SK-N-SH (cell line): ENCODE data around the gene SNAI1. TPM values are rescaled to one million over a fixed set of nuclear protein-coding genes. Genes with fewer than 3 reads are reported as not detected.

Experiments
- CTCF ChIA-PET: fragments of 300-600, 350-600 bp; formaldehyde crosslinking; extraction: SDS; loops from one replicate; lab custom pipeline; 2021; lab: Yijun Ruan, JAX
- POLR2A ChIA-PET: fragments of 350-600 bp; sonication (Branson Sonifier 250); formaldehyde crosslinking; extraction: SDS; loops from one replicate; lab custom pipeline; 2020; ENCODE audit warnings: antibody characterized with exemption, inconsistent platforms; lab: Yijun Ruan, JAX
- DNase-seq: peaks from one replicate; pipeline ENCODE4 v3.0.0; 2012
- H2AFZ ChIP-seq: fragments of 200-600 bp; sonication (generic); 2 replicates; pipeline ENCODE4 v1.8.1; 2016; ENCODE audit warnings: antibody characterized with exemption, mild to moderate bottlenecking, low read depth
- H3F3A ChIP-seq: fragments of 200-600 bp; sonication (generic); replicated peaks from 2 replicates; pipeline ENCODE3; 2016; ENCODE audit warnings: antibody characterized with exemption, mild to moderate bottlenecking; ENCODE audit not compliant: insufficient read depth
- H3K27ac ChIP-seq, 2 experiments: fragments of 200-500 bp in 1 of 2; fragments of 200-600 bp in 1 of 2; sonication (Bioruptor generic) in 1 of 2; sonication (generic), shearing (Covaris generic) in 1 of 2; 2 replicates each; pipeline versions ENCODE4 v1.5.1 to v1.6.1; 2014 to 2016; ENCODE audit warnings: low read depth in 2 of 2, inconsistent platforms in 1 of 2, low read length in 1 of 2, mild to moderate bottlenecking in 1 of 2, mixed read lengths in 1 of 2
- H3K27me3 ChIP-seq: fragments of 200-600 bp; sonication (generic), shearing (Covaris generic); 2 replicates; pipeline ENCODE4 v1.6.1; 2016; ENCODE audit warnings: mixed run types; ENCODE audit not compliant: insufficient read depth
- H3K36me3 ChIP-seq, 2 experiments: fragments of 200-500 bp in 1 of 2; fragments of 200-600 bp in 1 of 2; sonication (Bioruptor generic) in 1 of 2; sonication (generic) in 1 of 2; replicated peaks in 1 of 2; 2 replicates each; pipeline versions ENCODE3 to v1.5.1; 2014 to 2016; ENCODE audit warnings: low read length in 1 of 2, mild to moderate bottlenecking in 1 of 2; ENCODE audit not compliant: insufficient read depth in 2 of 2, control insufficient read depth in 1 of 2
- H3K4me1 ChIP-seq, 2 experiments: fragments of 200-500 bp in 1 of 2; fragments of 200-600 bp in 1 of 2; sonication (Bioruptor generic) in 1 of 2; sonication (generic), shearing (Covaris generic) in 1 of 2; 2 replicates each; pipeline versions ENCODE4 v1.5.1 to v1.6.1; 2014 to 2016; ENCODE audit warnings: low read depth in 1 of 2, low read length in 1 of 2, mixed run types in 1 of 2; ENCODE audit not compliant: insufficient read depth in 2 of 2, control insufficient read depth in 1 of 2
- H3K4me2 ChIP-seq: fragments of 200-600 bp; sonication (generic), shearing (Covaris generic); 2 replicates; pipeline ENCODE4 v1.6.1; 2017; ENCODE audit warnings: mixed run types
- H3K4me3 ChIP-seq, 2 experiments: fragments of 200-500 bp in 1 of 2; fragments of 200-600 bp in 1 of 2; sonication (Bioruptor generic) in 1 of 2; sonication (generic), shearing (Covaris generic) in 1 of 2; 2 replicates each; pipeline versions ENCODE4 v1.5.1 to v1.8.1; 2014 to 2016; ENCODE audit warnings: low read depth in 2 of 2, inconsistent platforms in 1 of 2, low read length in 1 of 2, mild to moderate bottlenecking in 1 of 2, mixed read lengths in 1 of 2, moderate library complexity in 1 of 2
- H3K79me2 ChIP-seq: fragments of 200-600 bp; sonication (generic); 2 replicates; pipeline ENCODE4 v1.8.1; 2017; ENCODE audit warnings: mild to moderate bottlenecking; ENCODE audit not compliant: insufficient read depth
- H3K9ac ChIP-seq: fragments of 200-600 bp; sonication (generic); 2 replicates; pipeline ENCODE4 v1.6.1; 2017; ENCODE audit warnings: mixed run types
- H3K9me2 ChIP-seq: fragments of 200-600 bp; sonication (generic); 2 replicates; pipeline ENCODE4 v1.6.1; 2017; ENCODE audit warnings: mixed run types
- H3K9me3 ChIP-seq: fragments of 200-600 bp; sonication (generic); 2 replicates; pipeline ENCODE4 v1.6.1; 2017; ENCODE audit warnings: mixed run types, mild to moderate bottlenecking, moderate library complexity
- H4K20me1 ChIP-seq: fragments of 200-600 bp; sonication (generic); 2 replicates; pipeline ENCODE4 v1.6.1; 2017; ENCODE audit warnings: mild to moderate bottlenecking, mixed run types; ENCODE audit not compliant: insufficient read depth
- EZH2phosphoT487 ChIP-seq: fragments of 200-600 bp; sonication (generic); IDR thresholded peaks from 2 replicates; pipeline ENCODE4 v1.6.1; 2017; ENCODE audit warnings: low read depth, mixed run types, mild to moderate bottlenecking, antibody characterized with exemption, moderate library complexity, borderline replicate concordance
- FOSL2 ChIP-seq: IDR thresholded peaks from 2 replicates; pipeline ENCODE4 v1.4.0; 2012; ENCODE audit warnings: low read depth, mild to moderate bottlenecking, moderate library complexity, borderline replicate concordance
- FOXJ3 ChIP-seq: sonication (generic); formaldehyde crosslinking; IDR thresholded peaks from 2 replicates; pipeline ENCODE4 v1.5.1; 2020; ENCODE audit warnings: mild to moderate bottlenecking, missing genetic modification reagents
- JUND ChIP-seq: IDR thresholded peaks from 2 replicates; pipeline ENCODE4 v1.4.0; 2012
- MAX ChIP-seq: IDR thresholded peaks from 2 replicates; pipeline ENCODE4 v1.4.0; 2012; ENCODE audit warnings: low read depth
- MEF2A ChIP-seq: IDR thresholded peaks from 2 replicates; pipeline ENCODE4 v1.4.0; 2012; ENCODE audit warnings: low read depth, borderline replicate concordance
- MXI1 ChIP-seq: IDR thresholded peaks from 2 replicates; pipeline ENCODE4 v1.6.1; 2012; ENCODE audit warnings: mild to moderate bottlenecking, low read depth, low read length, improper control_type of control experiment
- PBX3 ChIP-seq: IDR thresholded peaks from 2 replicates; pipeline ENCODE4; 2012
- REST ChIP-seq: IDR thresholded peaks from 2 replicates; pipeline ENCODE4 v1.6.1; 2012; ENCODE audit warnings: mild to moderate bottlenecking, low read depth, low read length, moderate library complexity
- RFX5 ChIP-seq: IDR thresholded peaks from 2 replicates; pipeline ENCODE4 v1.6.1; 2012; ENCODE audit warnings: mild to moderate bottlenecking, improper control_type of control experiment, low read length
- SIN3A ChIP-seq: IDR thresholded peaks from 2 replicates; pipeline ENCODE4 v1.6.1; 2012; ENCODE audit warnings: low read depth, mild to moderate bottlenecking, low read length, moderate library complexity, borderline replicate concordance
- USF1 ChIP-seq: IDR thresholded peaks from 2 replicates; pipeline ENCODE4 v1.4.0; 2012; ENCODE audit warnings: low read depth, borderline replicate concordance
- ZBTB33 ChIP-seq: IDR thresholded peaks from 2 replicates; pipeline ENCODE4 v1.4.0; 2012; ENCODE audit warnings: low read depth, borderline replicate concordance
- WGBS: methylation state at CpG from one replicate; pipeline ENCODE4 v1.1.6; 2017; ENCODE audit warnings: low lambda C conversion rate; 5-methylcytosine and 5-hydroxymethylcytosine counted together
- polyA plus RNA-seq, 3 experiments: library from polyadenylated mRNA; depleted of rRNA; stranded (reverse); fragments of >200 nt; gene quantifications; 2 replicates each; pipeline ENCODE4 v1.2.3, GENCODE V29; 2012

The SNAI1 gene
- polyA plus RNA-seq, 1 of the 3 experiments (the other 2 are of a cell fraction), result 6.2 TPM

- TF ChIP-seq REST, result no peak
- no peak for TF ChIP-seq USF1
- no peak for TF ChIP-seq MXI1
- TF ChIP-seq PBX3, result no peak
- no peak for TF ChIP-seq FOSL2
Observed at GRCh38 chr20:50007369-50007768, 24.6 kb downstream of the SNAI1 start (continued).

- Histone ChIP-seq H2AFZ (no peak overlapping the region), H3K9me2 (no peaks in the 10 kb centered on the region)
- TF ChIP-seq JUND, result no peak
- TF ChIP-seq EZH2phosphoT487, result no peak
- no peak for TF ChIP-seq MAX
- TF ChIP-seq PBX3, result no peak
- TF ChIP-seq FOSL2, result no peak
- no peak for TF ChIP-seq RFX5
- no peak for TF ChIP-seq MEF2A
- no peak for TF ChIP-seq SIN3A
- TF ChIP-seq FOXJ3 (CRISPR knock-in tag), result no peak
- TF ChIP-seq ZBTB33, result no peak
- TF ChIP-seq, all 33 proteins: peak for 0
- no peak for DNase-seq
- H3K4me3 ChIP-seq, result no peak overlapping the region
- no peaks in the 10 kb centered on the region for H3K36me3 ChIP-seq
- 71% methylated on average over 3 of the region's 3 CpGs for WGBS
- H3K4me1 ChIP-seq, result peaks cover 0 to 4% of the 10 kb centered on the region in 2 experiments; a peak in 1 of 4 replicates
- no peak overlapping the region for H3K9ac ChIP-seq
- POLR2A ChIA-PET, result interaction anchor here (0.6 kb wide), 1 partner anchor 1092 kb away, joined by 3 read pairs; no protein-coding TSS in a partner anchor
- H3K79me2 ChIP-seq, result no peaks in the 10 kb centered on the region
- no peak overlapping the region for H3K27ac ChIP-seq
- H3F3A ChIP-seq, result no peaks in the 10 kb centered on the region
- no peaks in the 10 kb centered on the region for H4K20me1 ChIP-seq
- CTCF ChIA-PET, result interaction anchor here (1.3 to 3.2 kb wide), 3 partner anchors 19 to 63 kb away, joined by 3 to 13 read pairs (median 7); no protein-coding TSS in a partner anchor
- no peaks in the 10 kb centered on the region for H3K9me3 ChIP-seq
- no peaks in the 10 kb centered on the region for H3K27me3 ChIP-seq
- H3K4me2 ChIP-seq, result no peak overlapping the region
Observed at GRCh38 chr20:50008007-50008406, 25.2 kb downstream of the SNAI1 start.
